ENCODE results near the gene SLC25A2.

SLC25A2 gene

DNA sequence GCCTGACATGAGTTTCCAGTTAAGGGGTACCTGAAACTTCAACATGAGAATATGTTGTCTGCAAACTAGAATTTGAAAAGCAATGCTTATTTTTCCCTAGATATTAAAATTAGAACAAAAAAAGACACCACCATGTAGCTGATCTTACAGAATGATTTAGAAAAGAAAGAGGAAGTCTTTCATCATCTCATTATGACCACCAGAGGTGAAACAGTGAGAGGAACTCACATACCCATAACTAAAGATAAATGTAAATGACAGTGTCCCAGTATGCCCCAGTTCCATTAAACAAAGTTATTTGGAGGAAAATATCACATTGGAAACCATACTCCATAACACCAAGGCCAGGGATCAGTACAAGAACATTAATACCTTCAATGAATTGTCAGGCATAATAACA is 9.9 kb upstream of the SLC25A2 start:
- no peak for DNase-seq

DNA sequence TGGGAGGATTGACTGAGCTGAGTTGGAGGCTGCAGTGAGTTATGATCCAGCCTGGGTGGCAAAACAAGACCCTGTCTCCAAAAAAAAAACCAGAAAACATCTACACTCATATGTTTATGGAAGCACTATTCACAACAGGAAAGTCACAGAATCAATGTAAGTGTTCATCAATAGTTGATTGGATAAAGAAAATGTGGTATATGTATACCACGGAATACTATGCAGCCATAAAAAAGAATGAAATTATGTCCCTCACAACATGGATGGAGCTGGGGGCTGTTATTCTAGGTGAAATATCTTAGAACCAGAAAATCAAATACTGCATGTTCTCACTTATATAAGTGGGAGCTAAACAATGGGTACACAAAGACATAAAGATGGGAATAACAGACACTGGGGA is 2.8 kb upstream of the SLC25A2 start:
- DNase-seq: no peak

DNA sequence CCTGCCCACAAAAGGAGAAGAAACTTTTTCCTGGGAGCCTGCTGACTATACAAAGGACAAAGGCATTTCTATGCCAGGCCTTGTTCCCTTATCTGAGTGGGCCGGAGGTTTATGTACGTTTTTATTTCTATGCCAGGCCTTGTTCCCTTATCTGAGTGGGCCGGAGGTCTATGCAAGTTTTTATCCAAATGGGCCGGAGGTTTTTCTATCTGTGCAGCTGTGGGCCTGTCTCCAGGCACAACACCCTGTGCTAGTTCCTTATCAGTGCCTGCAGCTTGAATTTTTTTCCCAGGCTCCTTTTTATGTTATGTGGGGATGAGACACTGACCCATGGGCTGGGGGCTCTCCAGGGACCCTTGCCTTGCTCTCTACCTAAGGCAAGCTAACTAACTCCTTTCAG is 5.5 kb downstream of the SLC25A2 start:
- DNase-seq: no peak

DNA sequence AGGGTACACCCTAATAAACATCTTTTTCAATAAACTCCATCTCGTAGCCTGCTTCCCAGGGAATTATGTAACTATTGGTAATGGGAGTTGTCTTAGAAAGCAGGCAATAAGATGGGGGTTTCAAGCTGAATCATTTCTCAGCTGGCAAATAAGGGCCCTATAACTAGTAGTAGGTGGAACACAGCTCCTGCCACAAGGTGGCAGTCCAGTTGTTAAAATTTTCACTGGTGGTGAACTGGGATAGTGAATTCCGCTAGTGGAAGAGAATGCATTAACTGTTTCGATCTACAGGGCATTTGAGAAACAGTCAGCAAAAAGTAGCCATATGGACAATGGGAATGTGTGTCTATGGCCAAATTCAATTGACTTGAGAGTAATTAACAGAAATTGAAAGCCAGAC is 30.9 kb downstream of the SLC25A2 start:
- no peak for DNase-seq

DNA sequence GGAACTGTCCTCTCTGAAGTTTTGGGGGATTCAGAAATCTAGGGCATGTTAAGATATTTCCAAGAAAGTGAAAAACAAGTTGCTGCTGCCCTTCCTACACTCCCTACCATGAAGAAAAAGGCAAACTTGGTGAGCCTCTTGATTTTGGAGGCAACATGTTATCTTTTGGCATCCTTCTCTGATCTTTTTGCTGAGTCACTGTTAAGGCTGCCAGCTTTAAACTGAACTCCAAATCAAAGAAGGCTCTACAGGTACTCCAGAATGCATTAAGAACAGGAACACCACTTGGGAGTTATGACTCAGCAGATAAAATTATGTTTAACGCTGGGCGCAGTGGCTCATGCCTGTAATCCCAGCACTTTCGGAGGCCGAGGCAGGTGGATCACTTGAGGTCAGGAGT is 34.7 kb downstream of the SLC25A2 start:
- no peak for DNase-seq

DNA sequence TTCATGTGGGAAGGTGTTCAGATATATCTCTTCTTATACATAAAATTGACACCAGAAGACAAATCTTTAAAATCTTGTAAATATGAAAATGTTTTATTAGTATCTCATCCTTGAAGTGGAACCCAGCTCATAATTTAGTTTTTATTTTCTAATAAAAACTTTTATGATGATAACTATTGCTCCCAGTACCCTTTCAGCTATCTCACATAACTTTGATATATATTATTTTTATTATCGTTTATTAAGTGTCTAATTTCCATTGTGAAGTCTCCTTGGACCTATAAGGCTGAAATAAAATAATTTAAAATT is 42.7 kb downstream of the SLC25A2 start:
- no peak for DNase-seq

DNA sequence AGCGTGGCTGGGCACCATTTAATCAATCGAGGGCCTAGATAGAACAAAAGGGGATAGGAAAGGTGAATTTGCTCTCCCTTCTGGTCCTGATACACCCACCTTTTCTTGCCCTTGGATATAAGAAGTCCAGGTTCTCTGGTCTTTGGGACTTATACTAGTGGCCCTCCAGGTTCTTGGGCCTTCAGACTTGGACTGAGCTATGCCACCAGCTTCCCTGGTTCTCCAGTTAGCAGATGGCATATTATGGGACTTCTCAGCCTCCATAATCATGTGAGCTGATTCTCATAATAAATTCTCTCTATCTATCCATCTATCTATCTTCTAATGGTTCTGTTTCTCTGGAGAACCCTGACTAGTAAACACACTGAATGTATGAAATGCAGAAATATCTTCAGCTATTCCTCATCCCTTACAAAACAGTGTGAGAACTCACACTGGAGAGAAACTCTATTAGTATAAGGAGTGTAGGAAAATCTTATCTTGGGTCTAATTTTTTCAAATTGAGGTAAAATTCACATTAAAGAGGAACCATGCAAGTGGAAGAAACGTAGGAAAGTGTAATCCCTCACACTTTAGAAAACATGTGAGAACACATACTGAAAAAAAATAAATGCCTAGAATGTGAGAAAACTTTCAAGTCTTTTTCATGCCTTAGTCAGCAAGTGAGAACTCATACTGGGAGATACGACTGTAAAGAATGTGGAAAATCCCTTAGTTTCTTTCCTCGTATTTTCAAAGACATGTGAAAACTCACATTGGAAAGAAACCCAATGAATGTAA is 43.2 kb downstream of the SLC25A2 start:
- DNase-seq: no peak

DNA sequence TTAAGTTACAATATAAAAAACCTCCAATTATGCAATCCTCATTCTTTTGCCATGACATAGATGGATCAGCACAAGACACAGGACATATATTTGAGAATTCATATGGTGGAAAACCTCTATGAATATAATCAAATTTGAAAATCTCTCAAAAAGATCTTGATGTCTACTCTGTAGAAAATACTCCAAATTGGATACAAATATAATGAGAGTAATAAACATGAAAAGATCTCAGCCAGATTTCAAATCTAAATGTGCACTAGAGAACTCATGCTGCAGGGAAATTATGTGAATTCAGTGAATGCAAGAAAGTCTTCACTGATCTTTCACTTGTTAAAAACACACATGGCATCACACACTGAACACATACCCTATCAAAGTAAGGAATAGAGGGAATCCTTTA is 44.9 kb downstream of the SLC25A2 start:
- no peak for DNase-seq

DNA sequence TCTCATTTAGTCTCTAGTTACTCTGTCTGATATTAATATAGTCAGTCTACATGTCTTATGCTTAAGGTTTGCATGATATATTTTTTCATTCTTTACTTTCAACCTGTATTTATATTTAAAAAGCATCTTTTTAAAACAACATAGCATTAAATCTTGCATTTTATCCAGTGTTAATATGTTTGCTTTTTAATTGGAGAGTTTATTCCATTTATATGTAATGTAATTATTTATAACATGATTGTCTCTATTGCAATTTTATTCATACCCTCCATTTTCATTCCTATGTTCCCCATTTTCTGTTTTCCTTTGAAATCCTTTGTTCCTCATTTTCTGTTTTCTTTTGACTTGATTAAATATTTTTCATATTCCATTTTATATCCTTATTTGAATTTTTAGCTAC is 45.4 kb downstream of the SLC25A2 start:
- no peak for DNase-seq

Data from activated CD4-positive, alpha-beta T cell treated with anti-CD3 and anti-CD28 coated beads, Interleukin-2, amount 50 U/mL, for 4 hours (primary cell).